Type B pancreatic cell (in vitro differentiated cells): ENCODE data around the gene ERC2. TPM values are rescaled to one million over a fixed set of nuclear protein-coding genes. Genes with fewer than 3 reads are reported as not detected.
A peak's percentile ranks its signal among the peaks of the same experiment; 100 is the strongest.

Experiments
- DNase-seq: peaks from one replicate; pipeline ENCODE4 v3.0.0; 2021; ENCODE audit warnings: mixed read lengths; ENCODE audit not compliant: unreplicated experiment; ENCODE audit errors: extremely low spot score
- H3K27ac Mint-ChIP-seq: 2 replicates; pipeline ENCODE4 v1.8.0; 2021; ENCODE audit warnings: mild to moderate bottlenecking, mixed read lengths
- H3K27me3 Mint-ChIP-seq: 2 replicates; pipeline ENCODE4 v1.8.0; 2021; ENCODE audit warnings: mixed read lengths
- H3K36me3 Mint-ChIP-seq: 2 replicates; pipeline ENCODE4 v1.8.0; 2021; ENCODE audit warnings: mixed read lengths
- H3K4me1 Mint-ChIP-seq: one replicate; pipeline ENCODE4 v1.8.0; 2021; ENCODE audit warnings: mixed read lengths; ENCODE audit not compliant: unreplicated experiment
- H3K4me3 Mint-ChIP-seq: 2 replicates; pipeline ENCODE4 v1.8.0; 2021; ENCODE audit warnings: mild to moderate bottlenecking, mixed read lengths
- H3K9me3 Mint-ChIP-seq: 2 replicates; pipeline ENCODE4 v1.8.0; 2021; ENCODE audit warnings: mixed read lengths
- total RNA-seq: library from RNA; stranded (reverse); gene quantifications from 2 replicates; pipeline ENCODE4 v1.2.1, GENCODE V29; 2021; ENCODE audit warnings: low replicate concordance
- TF ChIP-seq, protein P1 (sequence below): fragments of 200-600 bp; sonication (generic); conservative IDR thresholded peaks from 2 replicates; pipeline ENCODE4 v1.5.0; 2021; ENCODE audit warnings: antibody characterized with exemption, mild to moderate bottlenecking

ERC2 gene
- total RNA-seq, 1 donor from 2014 or later = 6.1 TPM

DNA sequence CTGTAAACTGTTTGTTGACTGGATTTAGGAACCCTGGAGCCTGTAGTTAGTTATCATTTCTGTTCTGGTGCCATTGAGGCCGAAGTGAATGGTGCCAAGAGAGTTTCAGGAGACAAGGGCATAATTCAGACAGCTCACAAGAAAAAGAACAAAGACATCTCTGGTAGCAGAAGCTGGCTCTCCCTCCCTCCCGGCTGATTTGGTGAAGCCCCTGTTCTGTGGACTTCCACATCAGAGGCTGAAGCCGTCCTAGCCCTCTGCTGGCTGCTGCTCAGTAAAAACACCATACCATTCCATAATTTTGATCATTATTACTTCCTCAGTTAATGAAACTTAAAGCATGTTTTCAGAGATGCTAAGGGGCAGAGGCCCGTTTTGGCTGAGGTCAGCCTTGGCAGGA, 599.9 kb downstream of the ERC2 start:
- TF ChIP-seq, protein P1, sequence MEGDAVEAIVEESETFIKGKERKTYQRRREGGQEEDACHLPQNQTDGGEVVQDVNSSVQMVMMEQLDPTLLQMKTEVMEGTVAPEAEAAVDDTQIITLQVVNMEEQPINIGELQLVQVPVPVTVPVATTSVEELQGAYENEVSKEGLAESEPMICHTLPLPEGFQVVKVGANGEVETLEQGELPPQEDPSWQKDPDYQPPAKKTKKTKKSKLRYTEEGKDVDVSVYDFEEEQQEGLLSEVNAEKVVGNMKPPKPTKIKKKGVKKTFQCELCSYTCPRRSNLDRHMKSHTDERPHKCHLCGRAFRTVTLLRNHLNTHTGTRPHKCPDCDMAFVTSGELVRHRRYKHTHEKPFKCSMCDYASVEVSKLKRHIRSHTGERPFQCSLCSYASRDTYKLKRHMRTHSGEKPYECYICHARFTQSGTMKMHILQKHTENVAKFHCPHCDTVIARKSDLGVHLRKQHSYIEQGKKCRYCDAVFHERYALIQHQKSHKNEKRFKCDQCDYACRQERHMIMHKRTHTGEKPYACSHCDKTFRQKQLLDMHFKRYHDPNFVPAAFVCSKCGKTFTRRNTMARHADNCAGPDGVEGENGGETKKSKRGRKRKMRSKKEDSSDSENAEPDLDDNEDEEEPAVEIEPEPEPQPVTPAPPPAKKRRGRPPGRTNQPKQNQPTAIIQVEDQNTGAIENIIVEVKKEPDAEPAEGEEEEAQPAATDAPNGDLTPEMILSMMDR = peak; percentile 53
- Mint-ChIP-seq H3K4me3 (no peak overlapping the region), H3K9me3 (peaks cover 5% of the 10 kb centered on the region), H3K27ac (no peak overlapping the region), H3K36me3 (no peaks in the 10 kb centered on the region), H3K27me3 (peaks cover 3% of the 10 kb centered on the region), H3K4me1 (peaks cover 13% of the 10 kb centered on the region)
- no peak for DNase-seq

DNA sequence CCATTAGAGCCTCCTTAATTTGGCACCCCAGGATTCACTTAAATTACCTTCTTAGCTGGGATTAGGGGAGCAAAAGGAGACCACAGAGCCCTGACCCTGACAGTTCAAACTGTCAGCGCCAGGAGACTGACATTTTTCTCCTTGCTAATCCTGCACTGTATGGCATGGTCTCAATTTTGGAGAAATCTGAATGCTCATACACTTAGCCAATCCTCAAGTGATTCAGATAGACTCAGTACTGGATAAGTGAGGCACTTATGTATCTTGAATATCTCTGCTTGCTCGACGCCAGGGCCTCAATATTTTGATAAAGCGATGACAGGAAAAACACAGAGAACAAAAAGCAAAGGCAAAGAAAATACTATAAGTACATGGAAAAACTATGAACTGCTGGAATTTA, 605.2 kb downstream of the ERC2 start:
- H3K36me3 Mint-ChIP-seq = no peaks in the 10 kb centered on the region
- H3K27me3 Mint-ChIP-seq = no peaks in the 10 kb centered on the region
- peaks cover 41% of the 10 kb centered on the region for H3K4me1 Mint-ChIP-seq
- DNase-seq = no peak
- no peak overlapping the region for H3K27ac Mint-ChIP-seq
- H3K9me3 Mint-ChIP-seq = no peaks in the 10 kb centered on the region
- TF ChIP-seq, protein P1 = no peak
- no peak overlapping the region for H3K4me3 Mint-ChIP-seq

DNA sequence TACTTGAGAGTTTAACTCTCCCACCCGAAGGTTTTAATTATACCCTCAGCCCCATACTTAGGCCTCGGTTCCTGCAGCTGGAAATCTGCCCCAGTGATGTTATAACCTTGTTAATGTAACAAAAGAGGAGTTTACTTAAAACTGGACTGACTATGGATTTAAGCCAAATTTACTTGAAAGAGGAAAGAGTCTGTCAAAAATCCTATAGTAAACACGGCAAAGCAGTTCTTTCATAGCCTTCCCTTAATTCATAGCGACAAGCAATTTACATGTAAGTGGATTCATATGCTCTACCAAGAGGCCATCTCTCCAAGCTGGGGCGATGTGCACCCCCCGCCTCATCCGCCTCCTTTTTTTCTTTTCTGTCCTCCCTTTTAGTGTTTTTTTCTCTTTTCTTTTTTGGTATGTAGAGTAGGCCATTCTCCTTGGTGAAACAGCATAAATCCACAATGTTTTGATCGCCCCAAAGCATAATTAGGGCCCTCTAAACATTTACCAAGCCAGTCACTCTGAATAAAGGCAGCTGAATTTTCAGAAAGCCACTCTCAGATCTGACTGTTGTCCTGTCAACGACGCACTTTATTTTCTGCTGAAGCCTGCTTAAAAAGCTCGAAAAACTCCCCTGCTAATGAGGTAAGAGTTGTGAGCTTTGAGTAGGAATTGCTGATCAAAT, 608.1 kb downstream of the ERC2 start:
- H3K27ac Mint-ChIP-seq = no peak overlapping the region
- peak overlapping the region; percentile 15 for H3K4me3 Mint-ChIP-seq
- no peaks in the 10 kb centered on the region for H3K27me3 Mint-ChIP-seq
- H3K9me3 Mint-ChIP-seq = no peaks in the 10 kb centered on the region
- DNase-seq = no peak
- H3K36me3 Mint-ChIP-seq = no peaks in the 10 kb centered on the region
- TF ChIP-seq, protein P1 = no peak
- H3K4me1 Mint-ChIP-seq = peaks cover 55% of the 10 kb centered on the region

DNA sequence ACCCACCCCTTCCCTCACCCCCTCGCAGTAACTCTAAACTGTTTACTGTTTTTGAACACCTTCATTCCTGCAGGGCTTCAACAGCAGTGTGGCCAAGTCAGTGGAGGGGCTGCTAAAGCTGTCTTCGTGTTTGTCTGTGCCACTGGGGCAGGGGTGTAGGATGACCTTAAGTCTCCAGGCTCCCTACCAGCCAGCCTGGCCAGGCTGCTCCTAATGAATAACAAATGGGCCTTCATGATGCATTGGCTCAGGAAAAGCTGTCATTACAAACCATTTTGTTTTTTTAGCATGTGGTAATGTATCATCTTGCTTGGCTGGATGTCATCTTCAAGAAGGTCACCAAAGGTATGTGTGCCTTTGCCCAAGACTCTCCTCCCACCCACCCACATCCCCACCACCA, 609.0 kb downstream of the ERC2 start:
- H3K27me3 Mint-ChIP-seq = no peaks in the 10 kb centered on the region
- H3K4me1 Mint-ChIP-seq = peaks cover 64% of the 10 kb centered on the region
- no peaks in the 10 kb centered on the region for H3K36me3 Mint-ChIP-seq
- DNase-seq = no peak
- no peak overlapping the region for H3K4me3 Mint-ChIP-seq
- no peaks in the 10 kb centered on the region for H3K9me3 Mint-ChIP-seq
- TF ChIP-seq, protein P1 = no peak
- H3K27ac Mint-ChIP-seq = no peak overlapping the region

DNA sequence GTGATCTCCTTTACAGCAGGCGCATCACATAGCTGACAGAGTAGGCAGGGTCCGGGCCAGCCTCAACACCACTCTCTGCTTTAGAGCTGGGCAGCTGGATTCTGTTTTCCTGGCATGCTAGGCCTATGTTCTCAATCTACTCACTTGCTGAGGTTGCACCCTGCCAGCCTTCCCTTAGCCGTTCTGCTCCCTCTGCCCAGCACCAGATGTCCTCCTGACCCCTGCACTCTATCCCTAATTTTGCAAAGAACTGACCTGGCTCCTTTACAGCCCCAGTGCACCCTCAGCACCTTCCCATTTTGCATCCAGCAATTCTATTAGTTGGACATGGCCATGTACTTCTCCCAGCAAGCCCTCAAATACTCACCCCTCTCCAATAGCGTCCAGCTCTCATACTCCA, 609.5 kb downstream of the ERC2 start:
- H3K9me3 Mint-ChIP-seq = no peaks in the 10 kb centered on the region
- H3K27me3 Mint-ChIP-seq = no peaks in the 10 kb centered on the region
- no peaks in the 10 kb centered on the region for H3K36me3 Mint-ChIP-seq
- DNase-seq = no peak
- TF ChIP-seq, protein P1 = no peak
- no peak overlapping the region for H3K27ac Mint-ChIP-seq
- H3K4me1 Mint-ChIP-seq = peaks cover 67% of the 10 kb centered on the region
- H3K4me3 Mint-ChIP-seq = no peak overlapping the region

DNA sequence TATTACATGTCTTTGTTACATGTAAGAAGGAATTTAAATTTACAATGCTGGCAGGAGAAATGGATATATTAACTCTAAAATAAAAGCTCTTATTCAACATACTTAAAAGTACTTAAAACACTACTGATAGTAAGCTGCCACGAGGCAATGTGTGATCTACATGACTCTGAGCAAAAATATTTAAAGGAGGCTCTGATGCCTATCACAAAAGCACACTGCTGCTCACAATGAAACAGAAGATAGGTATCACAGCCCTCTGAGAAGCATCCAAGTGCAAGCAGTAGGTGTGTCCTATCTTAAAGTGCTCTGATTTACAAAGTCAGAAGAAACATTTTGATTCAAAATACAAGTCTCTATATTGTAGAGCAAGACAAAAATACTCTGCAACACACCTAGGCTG, 610.0 kb downstream of the ERC2 start:
- H3K27me3 Mint-ChIP-seq = no peaks in the 10 kb centered on the region
- TF ChIP-seq, protein P1 = no peak
- no peak for DNase-seq
- H3K4me1 Mint-ChIP-seq = peaks cover 71% of the 10 kb centered on the region
- H3K36me3 Mint-ChIP-seq = no peaks in the 10 kb centered on the region
- H3K4me3 Mint-ChIP-seq = no peak overlapping the region
- H3K27ac Mint-ChIP-seq = no peak overlapping the region
- H3K9me3 Mint-ChIP-seq = no peaks in the 10 kb centered on the region
